ENCODE measurements around the gene FAM9C.
"Not testable (repeated sequence)": the region's sequence is repeated elsewhere in the genome, so short reads cannot be mapped to it uniquely, and the experiment has no call there.

The FAM9C gene

DNA sequence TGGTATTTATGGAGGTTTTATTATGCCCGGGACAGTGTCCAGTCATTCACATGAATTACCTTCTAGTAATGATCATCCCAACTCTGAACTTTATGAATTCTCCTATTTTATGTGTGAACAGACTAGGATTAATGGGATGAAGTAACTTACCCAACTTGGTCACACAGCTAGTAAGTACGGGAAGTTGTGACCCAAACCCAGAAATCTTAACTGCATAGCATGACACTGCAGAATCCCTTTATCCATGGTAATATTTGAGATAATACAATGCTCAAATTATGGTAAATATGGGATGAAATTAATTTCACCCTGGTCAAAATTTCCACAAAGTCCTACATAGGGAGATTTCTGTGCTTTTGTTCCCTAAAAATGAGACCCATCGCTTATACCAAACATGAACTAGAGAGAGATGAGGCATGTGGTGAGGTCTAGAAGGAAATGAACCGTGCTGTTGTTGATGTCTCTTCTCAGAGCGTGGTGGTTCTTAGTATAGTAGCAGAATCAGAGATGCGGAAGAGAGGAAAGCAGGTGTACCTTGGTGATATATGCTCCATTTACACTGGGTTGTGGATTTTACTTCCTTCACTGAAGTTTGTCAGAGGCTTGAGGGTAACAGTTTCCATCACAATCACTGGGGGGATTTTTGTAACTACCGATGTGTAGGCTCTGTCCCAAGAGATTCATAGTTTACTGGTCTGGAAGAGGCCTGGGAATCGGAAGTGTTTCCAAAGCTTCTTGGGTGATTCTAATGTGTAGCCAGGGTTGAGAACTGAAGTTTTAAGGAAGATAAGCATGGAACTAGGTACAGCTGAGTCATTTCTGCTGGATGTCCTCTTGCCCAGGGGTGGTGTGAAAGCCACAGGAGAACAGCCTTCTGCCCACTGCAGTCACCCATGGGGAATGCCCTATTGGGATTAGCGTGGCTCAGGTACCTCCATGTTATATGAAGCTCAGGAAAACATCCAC lies 30.2 kb upstream of the FAM9C start:
- peak; percentile 49 for DNase-seq

DNA sequence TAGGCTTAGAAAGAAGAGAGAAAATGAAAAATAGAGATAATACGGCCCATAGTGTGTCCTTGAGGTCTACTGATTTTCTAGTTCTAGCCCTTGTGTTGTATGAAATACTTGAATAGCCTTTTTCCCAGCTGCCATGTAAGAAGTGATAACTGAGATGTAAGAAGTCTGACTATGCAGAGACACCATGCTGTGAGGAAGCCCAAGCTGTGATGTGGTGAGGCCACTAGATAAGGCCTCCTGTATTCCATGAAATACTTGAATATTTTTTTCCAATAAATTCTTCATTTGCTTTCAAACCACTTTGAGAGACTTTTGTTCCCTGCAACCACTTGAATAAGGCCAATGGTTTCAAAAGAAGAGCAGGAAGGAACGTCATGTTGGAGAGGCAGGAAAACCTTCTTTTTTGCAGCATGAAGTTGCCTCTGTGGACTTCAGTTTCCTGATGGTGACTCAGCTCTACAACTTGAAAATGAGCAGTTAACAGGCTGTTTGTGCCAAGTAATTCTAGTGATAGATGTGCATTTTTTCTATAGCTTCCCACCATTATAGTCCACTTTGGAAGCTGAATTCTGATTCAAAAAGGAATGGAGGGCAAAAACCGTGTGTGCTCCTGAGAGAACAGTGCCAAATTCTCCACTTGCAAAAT lies 25.5 kb upstream of the FAM9C start:
- DNase-seq, result no peak

DNA sequence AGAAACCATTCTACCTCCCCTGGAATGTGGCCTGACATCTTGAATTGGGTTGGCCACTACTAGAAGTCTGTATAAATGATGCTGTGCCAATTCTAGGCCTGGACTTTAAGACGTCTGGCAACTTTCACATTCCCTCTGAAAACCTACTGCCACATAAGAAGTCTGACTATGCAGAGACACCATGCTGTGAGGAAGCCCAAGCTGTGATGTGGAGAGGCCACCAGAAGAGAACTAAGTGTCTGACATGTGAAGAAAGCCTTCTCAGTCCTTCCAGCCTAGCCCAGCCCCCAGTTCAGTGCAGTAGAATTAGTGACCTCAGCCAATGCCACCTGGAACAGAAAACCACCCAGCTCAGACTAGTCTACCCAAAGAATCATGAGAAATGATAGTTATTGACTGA lies 24.2 kb upstream of the FAM9C start:
- DNase-seq, result no peak

DNA sequence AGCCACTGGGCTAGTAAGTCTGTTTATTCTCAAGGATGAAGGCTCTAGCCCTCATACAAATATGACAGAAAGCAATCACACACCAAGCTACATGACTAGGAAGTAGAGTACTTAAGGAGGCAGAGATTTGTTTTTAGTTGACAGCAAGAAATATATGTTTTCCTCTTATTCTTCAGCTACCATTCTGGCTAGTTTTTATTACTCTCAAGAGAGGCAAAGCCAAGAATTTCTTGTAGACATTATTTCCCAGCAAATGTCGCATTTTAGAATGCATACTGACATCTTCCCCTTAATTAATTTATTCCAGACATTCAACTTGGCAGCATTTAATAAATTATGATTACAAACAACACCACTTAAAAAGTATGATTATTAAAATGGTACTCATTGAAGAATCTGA lies 23.4 kb upstream of the FAM9C start:
- DNase-seq, result no peak

DNA sequence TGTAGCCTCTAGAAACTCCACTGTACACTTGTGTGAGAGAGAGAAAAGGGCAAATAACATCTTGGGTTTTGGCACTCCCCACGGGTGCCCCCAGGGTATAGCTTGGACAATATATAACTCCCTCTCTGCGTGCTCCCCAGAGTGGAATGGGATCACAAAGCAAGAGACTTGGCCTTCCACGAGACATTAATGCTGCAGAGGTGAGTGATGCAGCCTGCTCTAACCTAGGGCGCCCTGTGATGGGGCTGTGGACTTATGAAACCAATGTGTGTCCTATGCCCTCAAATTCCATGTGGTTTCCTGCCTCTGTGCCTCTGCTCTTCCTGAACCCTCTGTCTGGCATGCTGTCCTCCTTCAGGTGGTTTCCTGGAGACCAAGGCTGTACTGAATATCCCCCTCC lies 22.0 kb upstream of the FAM9C start:
- no peak for DNase-seq

DNA sequence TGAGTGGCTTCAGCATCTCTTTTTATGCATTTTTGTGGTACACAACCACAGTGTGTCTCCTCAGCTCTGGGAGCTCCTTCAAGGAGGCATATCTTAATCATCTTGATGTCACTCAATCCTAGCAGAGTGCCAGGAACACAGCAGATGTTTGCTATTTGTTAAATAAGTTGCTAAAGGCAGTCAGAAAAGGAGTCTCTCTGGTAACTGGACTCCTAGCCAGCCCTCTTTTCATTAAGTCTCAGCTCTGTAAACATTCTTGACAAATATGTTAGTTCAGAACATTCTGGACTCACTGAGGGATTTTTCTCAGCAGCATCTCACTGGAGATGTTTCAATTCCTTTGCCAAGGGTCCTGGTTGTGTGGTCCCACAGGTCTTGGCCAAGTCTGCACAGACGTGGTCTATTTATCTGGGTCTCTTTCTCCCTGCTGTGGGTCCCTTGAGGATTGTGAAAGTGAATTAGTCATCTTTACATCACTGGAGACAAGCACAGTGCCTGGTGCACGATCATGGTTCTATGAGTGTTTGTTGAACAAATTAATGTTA lies 20.3 kb upstream of the FAM9C start:
- no peak for DNase-seq

DNA sequence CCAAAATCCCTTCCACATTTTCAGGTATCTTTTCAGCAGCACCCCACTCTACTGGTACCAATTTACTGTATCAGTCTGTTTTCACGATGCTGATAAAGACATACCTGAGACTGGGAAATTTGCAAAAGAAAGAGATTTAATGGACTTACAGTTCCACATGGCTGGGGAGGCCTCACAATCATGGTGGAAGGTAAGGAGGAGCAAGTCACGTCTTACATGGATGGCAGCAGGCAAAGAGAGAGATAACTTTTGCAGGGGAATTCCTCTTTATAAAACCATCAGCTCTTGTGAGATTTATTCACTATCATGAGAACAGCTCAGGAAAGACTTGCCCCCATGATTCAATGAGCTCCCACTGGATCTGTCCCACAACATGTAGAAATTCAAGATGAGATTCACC lies 18.7 kb upstream of the FAM9C start:
- not testable (repeated sequence) for DNase-seq

DNA sequence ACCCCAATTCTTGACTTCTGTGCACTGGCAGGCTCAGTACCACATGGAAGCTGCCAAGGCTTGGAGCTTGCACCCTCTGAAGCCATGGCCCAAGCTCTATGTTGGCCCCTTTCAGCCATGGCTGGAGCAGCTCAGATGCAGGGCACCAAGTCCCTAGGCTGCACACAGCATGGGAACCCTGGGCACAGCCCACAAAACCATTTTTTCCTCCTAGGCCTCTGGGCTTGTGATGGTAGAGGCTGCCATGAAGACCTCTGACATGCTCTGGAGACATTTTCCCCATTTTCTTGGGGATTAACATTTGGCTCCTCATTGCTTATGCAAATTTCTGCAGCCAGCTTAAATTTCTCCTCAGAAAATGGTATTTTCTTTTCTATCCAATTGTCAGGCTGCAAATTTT lies 17.9 kb upstream of the FAM9C start:
- DNase-seq, result not testable (repeated sequence)

DNA sequence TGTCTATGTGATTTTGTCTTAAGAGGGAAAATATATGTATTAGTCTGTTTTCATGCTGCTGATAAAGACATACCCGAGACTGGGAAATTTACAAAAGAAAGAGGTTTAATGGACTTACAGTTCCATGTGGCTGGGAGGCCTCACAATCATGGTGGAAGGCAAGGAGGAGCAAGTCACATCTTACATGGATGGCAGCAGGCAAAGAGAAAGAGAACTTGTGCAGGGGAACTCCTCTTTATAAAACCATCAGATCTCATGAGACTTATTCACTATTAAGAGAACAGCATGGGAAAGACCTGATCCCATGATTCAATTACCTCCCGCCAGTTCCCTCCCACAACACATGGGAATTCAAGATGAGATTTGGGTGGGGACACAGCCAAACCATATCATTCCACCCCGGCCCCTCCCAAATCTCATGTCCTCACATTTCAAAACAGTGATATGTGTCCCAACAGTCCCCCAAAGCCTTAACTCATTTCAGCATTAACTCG lies 16.8 kb upstream of the FAM9C start:
- not testable (repeated sequence) for DNase-seq

DNA sequence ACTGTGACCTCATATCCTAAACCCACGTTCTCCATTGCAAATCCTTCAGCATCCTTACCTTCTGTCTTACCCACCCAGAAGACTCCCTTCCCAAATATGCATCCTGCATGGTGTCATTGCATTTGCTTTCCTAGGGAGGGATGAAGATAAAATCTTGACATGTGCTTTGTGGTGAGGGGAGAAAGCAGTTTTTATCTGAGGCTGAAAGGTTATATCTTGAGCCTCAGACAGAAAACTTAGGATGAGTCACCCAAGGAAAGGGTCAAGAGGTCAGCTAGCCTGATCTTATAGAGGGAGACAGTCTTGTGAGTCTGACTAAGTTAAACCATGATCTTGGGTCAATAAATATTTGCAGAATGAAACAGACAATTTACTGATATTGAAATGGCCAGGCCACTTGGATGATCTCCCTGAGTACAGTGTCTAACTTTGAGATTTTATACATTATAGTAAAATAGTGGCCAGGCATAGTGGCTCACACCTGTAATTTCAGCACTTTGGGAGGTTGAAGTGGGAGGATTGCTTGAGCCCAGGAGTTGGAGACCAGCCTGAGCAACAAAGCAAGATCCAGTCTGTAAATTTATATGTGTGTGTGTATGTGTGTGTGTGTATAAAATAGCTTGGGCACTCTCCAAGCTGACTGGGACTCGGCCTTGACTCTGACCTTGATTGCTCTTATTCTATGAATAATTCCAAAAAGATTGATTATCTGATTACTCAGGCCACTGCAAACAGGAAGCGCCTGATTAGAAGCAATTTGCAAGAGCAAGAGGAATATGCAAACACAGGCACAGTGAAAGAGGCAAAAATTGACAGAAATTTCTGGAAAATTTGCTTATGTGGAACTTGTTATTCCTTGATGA lies 15.4 kb upstream of the FAM9C start:
- DNase-seq, result no peak

DNA sequence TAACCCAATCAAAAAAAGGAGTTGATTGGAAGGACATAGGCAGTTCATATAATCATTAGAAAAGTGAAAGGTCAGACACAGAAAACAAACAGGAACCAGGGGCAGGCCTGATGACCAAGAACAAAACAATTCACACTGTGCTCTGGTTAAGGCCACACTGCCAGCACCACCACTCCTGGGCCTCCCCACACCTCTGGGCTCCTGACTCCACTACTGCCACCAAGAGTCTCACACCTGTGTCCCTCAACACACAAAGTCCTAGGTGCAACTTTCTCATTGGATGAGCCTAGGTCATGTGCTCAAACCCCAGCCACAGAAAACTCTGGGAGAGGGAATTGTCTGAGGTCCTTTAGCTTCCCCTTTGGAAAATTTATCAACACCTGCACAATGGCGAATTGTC lies 11.1 kb upstream of the FAM9C start:
- DNase-seq, result no peak

DNA sequence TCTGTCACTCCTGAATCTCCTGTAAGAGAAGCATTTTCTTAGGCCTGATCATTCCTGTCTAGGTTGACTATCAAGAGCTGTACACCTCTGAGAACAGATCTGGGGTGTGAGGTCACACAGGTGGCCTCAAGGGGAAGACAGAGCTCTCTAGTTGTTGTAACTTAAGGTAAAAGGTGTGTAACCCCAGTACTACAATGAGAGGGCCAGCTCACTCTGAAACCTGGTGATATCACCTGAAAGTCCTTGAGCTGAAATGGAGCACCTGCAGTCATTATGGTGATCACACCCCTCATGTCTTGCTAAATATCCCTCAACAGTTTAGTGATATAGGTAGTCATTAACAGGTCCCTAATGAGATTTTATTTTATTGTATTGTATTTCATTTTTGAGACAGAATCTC lies 8.8 kb upstream of the FAM9C start:
- DNase-seq, result no peak

DNA sequence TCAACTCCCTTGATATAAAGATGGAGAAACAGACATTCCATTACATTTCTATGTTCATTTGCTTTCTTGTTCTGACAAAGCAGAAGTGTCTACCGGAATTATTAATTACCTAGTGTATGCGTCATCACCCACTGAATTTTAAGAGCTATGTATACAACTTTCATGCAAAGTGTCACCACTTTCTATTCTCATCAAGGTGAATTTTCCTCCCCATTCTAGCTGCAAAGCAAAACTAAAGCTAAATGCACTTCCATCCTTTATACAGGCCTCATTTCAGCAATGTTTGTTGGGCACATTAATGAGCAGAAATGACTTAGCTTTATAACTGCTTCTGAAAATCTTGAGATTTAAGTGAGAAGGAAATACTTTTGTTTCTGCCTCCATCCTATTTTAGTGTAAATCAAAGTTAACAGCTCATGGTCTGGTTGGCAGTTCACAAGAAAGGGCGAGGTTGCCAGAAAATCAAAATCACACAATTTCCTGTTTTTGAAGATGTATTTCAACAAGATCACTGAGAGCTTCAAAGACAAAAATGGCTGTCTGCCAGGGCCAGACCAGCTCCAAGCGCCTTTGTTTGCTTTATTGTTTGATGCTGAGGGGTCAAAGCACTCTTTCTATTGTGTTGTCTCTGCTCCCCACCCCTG lies 7.2 kb upstream of the FAM9C start:
- peak; percentile 72 for DNase-seq

DNA sequence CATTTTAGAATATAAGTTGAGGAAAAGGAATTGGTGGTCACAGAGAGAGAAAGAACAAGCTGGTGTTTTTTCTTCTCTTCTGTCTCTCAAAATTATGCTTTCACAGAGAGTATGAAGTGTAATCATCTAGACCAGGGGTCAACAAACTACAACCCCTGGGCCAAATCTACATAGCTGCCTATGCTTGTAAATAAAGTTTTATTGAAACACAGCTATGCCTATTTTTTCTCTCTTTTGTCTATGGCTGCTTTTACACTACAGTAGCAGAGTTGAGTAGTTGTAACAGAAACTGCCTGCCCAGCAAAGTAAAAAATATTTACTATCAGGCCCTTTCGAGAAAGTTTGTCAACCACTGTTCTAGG lies 6.7 kb upstream of the FAM9C start:
- no peak for DNase-seq

DNA sequence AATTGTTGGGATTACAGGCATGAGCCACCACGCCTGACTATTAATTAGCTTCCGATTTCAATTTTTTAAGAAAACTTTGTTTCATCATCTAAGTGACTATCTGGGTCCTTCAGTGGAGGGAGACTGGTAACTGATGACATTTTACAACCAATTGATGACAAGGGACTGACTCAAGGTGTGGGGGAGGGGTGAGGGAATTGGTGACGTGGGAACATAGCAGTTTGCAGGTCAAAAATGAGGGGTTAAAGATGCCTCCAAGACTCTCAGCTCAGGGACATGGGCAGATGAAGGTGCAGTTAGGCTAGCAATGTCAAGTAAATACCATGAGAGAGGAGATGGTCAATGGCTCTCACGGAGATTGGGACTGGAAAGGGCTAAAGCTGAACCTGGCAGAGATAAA lies 5.7 kb upstream of the FAM9C start:
- DNase-seq, result no peak

DNA sequence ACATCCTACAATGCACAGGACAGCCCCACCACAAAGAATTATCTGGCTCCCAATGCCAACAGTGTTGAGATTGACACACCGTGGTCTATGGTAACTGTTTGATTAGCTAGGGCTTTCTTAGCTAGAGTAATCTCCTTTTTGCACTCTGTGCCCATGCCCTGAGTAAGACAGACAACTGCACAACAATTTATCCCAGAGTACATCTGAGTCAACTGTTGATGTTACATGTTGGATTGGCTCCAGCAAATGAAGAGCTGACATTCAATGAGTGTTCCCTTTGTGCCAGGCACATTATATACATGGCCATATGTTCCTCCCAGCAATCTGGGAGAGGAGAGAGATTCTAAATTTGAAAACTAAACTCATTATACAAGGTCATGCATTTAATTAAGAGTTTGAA lies 3.9 kb upstream of the FAM9C start:
- DNase-seq, result no peak

DNA sequence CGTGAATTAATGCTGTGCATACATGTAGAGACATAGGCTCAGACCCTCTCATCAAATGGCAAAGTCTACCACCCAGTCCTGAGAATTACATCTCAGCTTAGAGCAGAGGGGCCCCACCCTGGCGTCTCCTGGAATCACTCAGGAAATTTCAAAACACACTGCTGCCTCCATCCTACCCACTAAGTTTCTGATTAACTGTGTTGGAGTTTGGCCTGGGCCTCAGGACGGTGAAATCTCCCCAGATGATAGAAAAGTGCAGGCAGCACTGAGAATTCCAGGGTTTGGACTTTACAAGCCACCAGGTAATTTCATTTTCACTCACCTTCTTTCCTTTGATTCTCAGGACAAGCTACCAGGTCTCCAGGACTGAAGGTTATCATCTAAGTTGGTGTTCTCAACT lies 3.3 kb upstream of the FAM9C start:
- no peak for DNase-seq

DNA sequence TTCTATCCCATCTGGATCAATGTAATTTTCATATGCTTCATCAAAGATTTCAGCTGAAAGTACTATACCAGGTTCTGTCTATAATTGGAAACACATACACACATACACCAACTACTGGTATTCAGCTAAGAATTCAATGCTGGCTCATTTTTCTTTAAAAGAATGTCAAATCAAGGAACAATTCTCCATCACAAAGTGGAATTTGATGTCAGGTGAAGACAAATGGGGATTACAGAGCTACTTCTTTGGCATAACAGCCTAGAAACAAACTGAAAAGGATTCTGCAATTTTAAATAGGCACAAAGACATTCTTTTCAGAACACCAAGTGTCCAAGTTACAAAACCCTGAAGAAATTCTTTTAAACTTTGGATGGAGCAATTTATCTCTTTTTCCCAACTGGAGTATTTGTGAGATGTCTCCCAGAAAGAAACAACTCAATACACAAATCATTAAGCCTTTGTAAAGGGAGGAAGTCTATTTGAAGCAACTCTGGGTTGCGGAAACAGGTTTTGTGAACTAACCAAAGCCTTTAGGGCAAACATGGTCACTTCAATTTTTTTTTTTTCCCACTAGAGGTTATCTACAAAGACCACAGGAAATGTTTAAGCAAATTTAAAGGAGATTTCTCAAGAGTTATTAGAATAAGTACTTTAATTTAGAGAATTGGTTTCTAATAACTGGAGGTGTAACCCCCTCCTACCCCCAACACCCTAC lies 1.9 kb upstream of the FAM9C start:
- DNase-seq, result no peak

DNA sequence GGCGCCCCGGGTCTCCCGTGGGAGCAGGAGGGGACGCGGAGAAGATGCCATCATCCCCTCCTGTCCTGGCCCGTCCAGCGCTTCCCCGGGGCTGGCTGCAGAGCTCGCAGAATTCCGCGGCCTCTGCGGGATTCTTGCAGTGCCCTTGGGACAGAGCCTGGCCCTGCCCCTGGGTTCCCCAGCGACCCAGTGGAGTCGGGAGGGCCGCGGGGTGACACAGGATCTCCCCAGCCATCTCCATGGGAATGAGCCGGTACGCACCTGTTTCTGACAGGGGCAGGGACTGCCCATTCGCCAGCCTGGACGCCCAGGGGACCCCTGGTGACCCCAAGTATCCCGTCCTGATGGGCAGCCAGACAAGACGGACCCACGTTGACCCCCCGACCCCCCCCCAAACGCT lies 482 bp downstream of the FAM9C start:
- DNase-seq, result no peak

DNA sequence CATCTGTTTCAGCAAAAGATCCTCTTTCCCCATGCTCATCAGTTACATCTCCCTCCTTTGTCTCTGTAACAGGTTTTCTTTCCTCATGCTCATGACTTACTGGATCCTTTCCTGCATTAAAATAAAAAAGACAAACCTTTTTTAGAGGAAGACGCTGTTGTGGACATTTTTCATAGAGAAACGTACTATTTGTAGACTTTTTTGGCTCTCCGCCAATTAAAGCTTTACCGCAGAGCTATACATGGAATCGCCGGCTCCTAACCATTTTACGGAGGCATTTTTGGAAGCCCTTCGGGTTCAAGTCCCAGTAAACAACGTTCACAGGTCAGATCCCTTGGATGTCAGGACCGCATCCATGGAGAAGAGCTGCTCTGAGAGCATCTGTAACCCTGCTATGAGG lies 1.3 kb downstream of the FAM9C start:
- DNase-seq, result no peak

DNA sequence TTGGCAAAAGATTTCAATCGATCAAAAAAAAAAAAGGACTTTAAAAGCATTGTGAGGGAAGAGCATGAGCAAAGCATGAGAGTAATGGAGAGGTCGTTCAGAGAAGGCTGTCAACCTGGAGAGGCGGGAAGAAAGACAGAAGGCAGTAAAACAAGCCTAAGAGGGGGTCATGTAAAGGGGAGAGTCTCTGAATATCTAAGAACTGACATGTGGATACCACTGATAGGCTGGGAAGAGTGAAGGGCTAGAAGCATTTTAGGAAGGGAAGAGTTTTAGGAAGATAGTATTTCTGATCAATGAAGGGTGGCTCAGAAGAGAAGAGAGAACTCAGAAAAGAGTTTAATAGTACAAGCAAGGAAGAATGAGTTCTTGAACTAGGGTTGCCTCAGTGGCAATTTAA lies 7.5 kb downstream of the FAM9C start:
- no peak for DNase-seq

DNA sequence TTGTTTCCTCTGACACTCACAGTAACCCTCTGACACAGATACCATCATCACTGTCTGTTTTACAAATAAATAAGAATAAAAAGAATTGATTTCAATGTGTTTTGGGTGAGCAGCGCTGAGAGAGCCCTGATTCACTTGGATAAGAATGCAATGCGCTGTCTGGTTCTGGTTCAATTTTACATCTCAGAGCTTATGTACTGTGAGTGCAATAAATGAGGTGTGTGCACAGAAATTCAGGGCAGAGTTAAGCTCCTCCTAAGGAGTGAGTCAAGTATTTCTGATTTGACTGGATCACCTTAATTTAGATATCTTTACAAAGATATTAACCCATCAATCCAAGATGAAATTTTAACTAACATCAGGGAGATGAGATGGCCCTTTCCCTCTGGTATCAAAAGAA lies 11.2 kb downstream of the FAM9C start:
- DNase-seq, result no peak
